RWPE1 (cell line): ENCODE data around the gene IGLON5.

ENCODE experiments used
- CTCF ChIA-PET: fragments of 350-600 bp; sonication (Branson Sonifier 250); formaldehyde crosslinking; extraction: SDS; loops from one replicate; lab custom pipeline; 2021; lab: Yijun Ruan, JAX
- POLR2A ChIA-PET: fragments of 400-600 bp; formaldehyde crosslinking; extraction: SDS; loops from one replicate; lab custom pipeline; 2020; ENCODE audit warnings: antibody characterized with exemption; ENCODE audit not compliant: low non-redundant PET; lab: Yijun Ruan, JAX
- DNase-seq: peaks from one replicate; pipeline ENCODE4 v3.0.0; 2012; ENCODE audit warnings: low spot score
- H3K27ac ChIP-seq: fragments of 450-650 bp; 2 replicates; pipeline ENCODE4 v1.5.1; 2017
- CTCF ChIP-seq: fragments of 450-650 bp; conservative IDR thresholded peaks from 2 replicates; pipeline ENCODE4 v1.5.1; 2017; ENCODE audit warnings: low read depth, mild to moderate bottlenecking

The IGLON5 gene

GRCh38 chr19:51341066-51341465, 29.6 kb downstream of the IGLON5 start:
- CTCF ChIA-PET: interaction anchor here (0.6 to 1.0 kb wide), 4 partner anchors 9 to 96 kb away, joined by 3 to 7 read pairs (median 4); no protein-coding TSS in a partner anchor
- peak overlapping the region; percentile 56 for H3K27ac ChIP-seq
- no peak for TF ChIP-seq CTCF
- POLR2A ChIA-PET: no interaction called here
- DNase-seq: no peak

- DNase-seq: no peak
- no peak for TF ChIP-seq CTCF
- H3K27ac ChIP-seq: peak within 1 kb of the TSS; percentile 56
- CTCF ChIA-PET: interaction anchor here (0.6 to 1.0 kb wide), 2 partner anchors 43 to 56 kb away, joined by 3 to 7 read pairs; no protein-coding TSS in a partner anchor
- POLR2A ChIA-PET: interaction anchor here (1.0 kb wide), 1 partner anchor 8 kb away, joined by 3 read pairs; no protein-coding TSS in a partner anchor
These were observed 30.6 kb downstream of the IGLON5 start, which contains the start of gene VSIG10L for GRCh38 chr19:51341976-51342580. TSS of gene VSIG10L (minus strand) at chr19:51342139. CDS start at chr19:51342124, 15 bp downstream.

- no peak for TF ChIP-seq CTCF
- POLR2A ChIA-PET: no interaction called here
- peak overlapping the region; percentile 56 for H3K27ac ChIP-seq
- CTCF ChIA-PET: interaction anchor here (0.6 kb wide), 1 partner anchor 42 kb away, joined by 3 read pairs; no protein-coding TSS in a partner anchor
- no peak for DNase-seq
These were observed 31.5 kb downstream of the IGLON5 start for GRCh38 chr19:51342631-51343569.

- POLR2A ChIA-PET: no interaction called here
- CTCF ChIA-PET: interaction anchor here (0.6 kb wide), 1 partner anchor 17 kb away, joined by 3 read pairs; no protein-coding TSS in a partner anchor
- peak overlapping the region; percentile 31 for H3K27ac ChIP-seq
- no peak for DNase-seq
- TF ChIP-seq CTCF: no peak
These were observed 33.7 kb downstream of the IGLON5 start for GRCh38 chr19:51345076-51345620.

- no peak for TF ChIP-seq CTCF
- DNase-seq: no peak
- POLR2A ChIA-PET: no interaction called here
- CTCF ChIA-PET: no interaction called here
- no peak overlapping the region for H3K27ac ChIP-seq
These were observed 35.3 kb downstream of the IGLON5 start for GRCh38 chr19:51346742-51347141.
